Measurements from ENCODE around the gene TTLL3.

Gene TTLL3

DNA sequence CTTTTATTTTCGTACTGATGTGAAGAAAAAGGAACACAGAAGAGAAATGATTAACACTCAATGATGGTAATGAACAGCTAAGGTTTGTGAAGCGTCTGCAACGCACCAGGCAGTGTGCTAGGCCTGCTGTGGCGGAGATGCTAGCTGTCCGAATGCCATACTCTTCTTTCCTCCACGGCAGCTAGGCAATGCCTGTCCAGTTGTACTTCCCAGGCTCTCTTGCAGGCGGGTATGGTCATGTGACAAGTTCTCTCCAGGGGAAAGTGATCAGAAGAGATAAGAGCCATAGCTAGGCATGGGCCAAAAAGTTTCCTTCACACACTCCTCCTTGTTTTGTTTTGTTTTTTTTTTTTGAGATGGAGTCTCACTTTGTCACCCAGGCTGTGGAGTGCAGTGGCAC is 24.5 kb upstream of the TTLL3 start:
- POLR2A ChIA-PET (ENCODE audit: low non-redundant PET): no interaction called here
- peak overlapping the region; percentile 63 for H3K27ac ChIP-seq
- no peak for DNase-seq (ENCODE audit: low spot score)
- CTCF ChIA-PET: no interaction called here
- TF ChIP-seq, protein P1, sequence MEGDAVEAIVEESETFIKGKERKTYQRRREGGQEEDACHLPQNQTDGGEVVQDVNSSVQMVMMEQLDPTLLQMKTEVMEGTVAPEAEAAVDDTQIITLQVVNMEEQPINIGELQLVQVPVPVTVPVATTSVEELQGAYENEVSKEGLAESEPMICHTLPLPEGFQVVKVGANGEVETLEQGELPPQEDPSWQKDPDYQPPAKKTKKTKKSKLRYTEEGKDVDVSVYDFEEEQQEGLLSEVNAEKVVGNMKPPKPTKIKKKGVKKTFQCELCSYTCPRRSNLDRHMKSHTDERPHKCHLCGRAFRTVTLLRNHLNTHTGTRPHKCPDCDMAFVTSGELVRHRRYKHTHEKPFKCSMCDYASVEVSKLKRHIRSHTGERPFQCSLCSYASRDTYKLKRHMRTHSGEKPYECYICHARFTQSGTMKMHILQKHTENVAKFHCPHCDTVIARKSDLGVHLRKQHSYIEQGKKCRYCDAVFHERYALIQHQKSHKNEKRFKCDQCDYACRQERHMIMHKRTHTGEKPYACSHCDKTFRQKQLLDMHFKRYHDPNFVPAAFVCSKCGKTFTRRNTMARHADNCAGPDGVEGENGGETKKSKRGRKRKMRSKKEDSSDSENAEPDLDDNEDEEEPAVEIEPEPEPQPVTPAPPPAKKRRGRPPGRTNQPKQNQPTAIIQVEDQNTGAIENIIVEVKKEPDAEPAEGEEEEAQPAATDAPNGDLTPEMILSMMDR (conservative IDR thresholded peaks at IDR 0.05; ENCODE audit: low read depth): no peak

DNA sequence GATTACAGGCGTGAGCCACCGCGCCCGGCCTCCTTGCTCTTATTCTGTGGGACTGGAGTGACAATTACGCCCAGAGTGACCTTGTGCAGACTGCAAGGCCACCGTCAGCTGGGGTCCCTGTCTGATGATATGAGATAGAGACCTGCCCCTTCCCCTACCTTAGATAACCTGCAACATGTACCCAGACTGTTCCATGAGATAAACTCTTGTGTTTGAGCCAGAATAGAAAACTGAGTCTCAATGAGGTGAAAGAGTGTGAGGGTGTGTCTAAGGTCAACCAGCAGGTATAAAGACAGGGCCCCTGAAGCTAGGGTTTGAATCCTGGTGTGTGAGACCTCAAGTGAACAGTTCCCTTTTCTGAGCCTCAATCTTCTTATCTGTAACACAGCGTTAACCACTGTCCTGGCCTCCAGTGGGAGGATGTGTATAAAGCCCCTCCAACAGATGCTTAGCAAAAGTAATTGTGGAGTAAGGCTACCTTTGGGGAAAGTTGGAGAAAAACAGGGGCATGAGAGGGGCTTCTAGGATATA is 23.8 kb upstream of the TTLL3 start:
- ChIA-PET CTCF (no interaction called here), POLR2A (ENCODE audit: low non-redundant PET) (no interaction called here)
- TF ChIP-seq, protein P1 (conservative IDR thresholded peaks at IDR 0.05; ENCODE audit: low read depth): no peak
- no peak for DNase-seq (ENCODE audit: low spot score)
- peak overlapping the region; percentile 63 for H3K27ac ChIP-seq

DNA sequence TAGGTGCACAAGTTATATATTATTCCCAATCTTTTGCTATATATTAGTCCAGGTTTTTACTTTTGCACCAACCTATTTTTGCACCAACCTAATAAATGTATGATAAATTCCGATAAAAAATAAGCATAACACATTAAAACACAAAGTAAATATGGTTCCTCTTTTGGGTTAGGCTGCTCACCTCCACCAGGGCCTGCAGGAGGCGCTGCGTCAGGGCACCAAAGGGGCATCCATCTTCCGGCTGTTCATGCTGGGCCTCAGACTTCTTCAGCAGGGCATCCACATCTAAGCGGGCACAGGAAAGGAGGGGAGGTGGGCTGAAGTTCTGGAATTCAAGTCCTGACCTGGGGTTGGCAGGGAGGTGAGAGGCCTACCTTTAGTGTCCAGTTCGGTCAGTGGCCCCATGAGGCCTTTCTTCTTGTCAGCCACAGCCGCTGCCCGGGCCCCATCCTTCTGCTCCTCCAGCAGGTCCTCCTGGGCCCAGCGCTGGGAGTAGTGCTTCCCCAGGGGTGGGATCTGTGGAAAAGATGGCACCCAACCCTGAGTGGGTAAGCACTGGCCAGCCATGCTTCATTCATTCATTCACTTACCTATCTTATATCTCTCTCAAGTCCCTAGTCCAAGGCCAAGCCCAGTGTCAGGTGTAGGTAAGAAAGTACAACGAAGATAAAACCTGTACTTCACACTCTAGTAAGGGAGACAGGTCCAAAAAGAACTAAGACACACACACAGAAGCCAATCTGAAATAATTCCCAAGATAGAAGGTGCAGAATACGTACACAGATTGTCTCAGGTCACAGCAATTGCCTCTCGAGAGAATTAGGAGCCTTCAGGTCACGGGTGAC is 23.0 kb upstream of the TTLL3 start:
- TF ChIP-seq, protein P1 (conservative IDR thresholded peaks at IDR 0.05; ENCODE audit: low read depth): peak; percentile 38
- CTCF ChIA-PET: no interaction called here
- no peak overlapping the region for H3K27ac ChIP-seq
- POLR2A ChIA-PET (ENCODE audit: low non-redundant PET): no interaction called here
- DNase-seq (ENCODE audit: low spot score): no peak

DNA sequence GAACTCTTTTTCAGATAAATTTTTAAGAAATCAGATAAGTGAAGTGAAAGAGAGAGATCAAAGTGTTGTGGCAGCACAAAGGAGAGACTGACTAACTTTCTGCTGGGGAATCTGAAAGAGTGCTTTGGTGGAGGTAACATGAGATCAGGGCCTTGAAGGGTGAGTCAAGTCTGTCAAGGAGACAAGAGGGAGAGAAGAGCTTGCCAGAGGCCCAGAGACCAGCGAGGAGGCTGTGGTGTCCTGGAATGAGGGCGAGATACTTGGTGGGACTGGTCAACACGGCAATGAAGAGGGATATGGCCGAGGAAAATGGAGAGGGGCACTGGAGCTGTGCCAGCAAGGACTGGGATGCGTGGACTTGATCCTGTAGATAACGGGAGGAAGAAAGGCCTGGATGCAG is 22.3 kb upstream of the TTLL3 start:
- no peak for DNase-seq (ENCODE audit: low spot score)
- CTCF ChIA-PET: no interaction called here
- POLR2A ChIA-PET (ENCODE audit: low non-redundant PET): no interaction called here
- TF ChIP-seq, protein P1 (conservative IDR thresholded peaks at IDR 0.05; ENCODE audit: low read depth): no peak
- peak overlapping the region; percentile 43; the same call in 1 of the 2 replicates for H3K27ac ChIP-seq

DNA sequence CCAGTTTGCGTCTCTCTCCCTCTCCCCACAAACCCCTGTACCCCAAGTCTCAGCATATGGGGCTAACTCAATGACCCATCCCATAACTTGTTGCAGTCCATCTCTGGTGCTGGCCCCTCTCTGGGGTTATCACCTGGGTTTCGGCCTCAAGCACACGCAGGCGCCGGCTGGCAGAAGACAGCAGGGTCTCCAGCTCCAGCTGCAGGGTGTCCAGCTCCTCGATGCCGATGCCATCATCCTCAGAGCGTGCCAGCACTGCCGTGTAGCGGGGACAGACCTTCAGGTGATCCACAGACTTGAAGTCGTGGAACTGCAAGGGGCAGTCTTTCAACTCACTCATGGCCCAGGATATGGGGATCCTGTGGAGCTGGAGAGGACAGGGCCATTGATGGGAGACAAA is 18.9 kb upstream of the TTLL3 start:
- ChIA-PET CTCF (interaction anchor here (1.0 kb wide), 1 partner anchor 155 kb away, joined by 3 read pairs; no protein-coding TSS in a partner anchor), POLR2A (ENCODE audit: low non-redundant PET) (no interaction called here)
- TF ChIP-seq, protein P1 (conservative IDR thresholded peaks at IDR 0.05; ENCODE audit: low read depth): no peak
- peak overlapping the region; percentile 45 for H3K27ac ChIP-seq
- DNase-seq (ENCODE audit: low spot score): no peak

DNA sequence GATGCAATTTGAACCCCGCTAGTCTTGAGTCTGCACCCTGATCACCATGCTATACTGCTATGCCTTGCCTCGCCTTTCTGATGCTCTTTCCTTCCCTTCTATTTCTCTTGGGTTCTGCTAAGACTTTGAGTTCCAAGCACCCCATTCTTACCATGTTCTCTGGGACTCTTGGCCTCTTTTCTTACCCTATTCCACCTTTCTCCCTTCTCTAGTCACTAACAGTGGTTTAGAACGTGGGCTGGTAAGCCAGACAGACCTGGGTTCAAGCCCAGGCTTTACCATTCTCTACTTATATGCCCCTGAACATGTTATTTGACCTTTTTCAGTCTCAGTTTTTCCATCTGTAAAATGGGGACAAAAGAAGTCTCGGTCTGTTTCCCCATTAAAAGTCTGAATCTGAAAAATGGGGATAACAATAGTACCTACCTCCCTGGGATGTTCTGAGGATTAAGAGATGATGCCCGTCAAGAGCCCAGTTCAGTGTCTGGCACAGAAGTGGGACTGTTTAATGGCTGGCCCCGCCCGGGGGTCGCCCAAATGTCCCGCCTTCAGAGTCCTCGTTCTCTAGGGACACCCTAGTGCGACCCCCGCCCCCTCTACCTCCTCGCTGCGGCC is 18.2 kb upstream of the TTLL3 start:
- TF ChIP-seq, protein P1 (conservative IDR thresholded peaks at IDR 0.05; ENCODE audit: low read depth): no peak
- no peak for DNase-seq (ENCODE audit: low spot score)
- ChIA-PET POLR2A (ENCODE audit: low non-redundant PET) (no interaction called here), CTCF (interaction anchor here (1.0 kb wide), 1 partner anchor 154 kb away, joined by 3 read pairs; no protein-coding TSS in a partner anchor)
- H3K27ac ChIP-seq: peak overlapping the region; percentile 91

All from RWPE1 (cell line).